Gastroesophageal sphincter (tissue), 4 donors: Measurements from ENCODE around the gene GPR18. TPM values are rescaled to one million over a fixed set of nuclear protein-coding genes. Genes with fewer than 3 reads are reported as not detected.

Experiments
- ATAC-seq: fragments of 150-250 bp; one replicate; pipeline ENCODE4 v1.9.1; 2016; ENCODE audit warnings: mild to moderate bottlenecking, moderate library complexity
- H3K27ac ChIP-seq, 4 donors: fragments of 200-600 bp; sonication (generic) in 3 of 4; 1 replicate in 3 of 4; 2 replicates in 1 of 4; pipeline ENCODE4 v1.5.1; 2016 to 2019
- H3K27me3 ChIP-seq: fragments of 200-600 bp; sonication (generic); one replicate; pipeline ENCODE4 v1.5.1; 2019
- H3K36me3 ChIP-seq, 2 donors: fragments of 200-600 bp; sonication (generic); one replicate each; pipeline ENCODE4 v1.5.1; 2019; ENCODE audit warnings: control low read depth in 1 of 2
- H3K4me1 ChIP-seq, 3 donors: fragments of 200-600 bp; sonication (generic); 1 replicate in 2 of 3; 2 replicates in 1 of 3; pipeline ENCODE4 v1.5.1; 2016 to 2019; ENCODE audit warnings: control low read depth in 2 of 3
- H3K4me3 ChIP-seq, 2 donors: fragments of 200-600 bp; sonication (generic); one replicate each; pipeline ENCODE4 v1.5.1; 2019; ENCODE audit warnings: mild to moderate bottlenecking in 1 of 2, moderate library complexity in 1 of 2
- H3K9me3 ChIP-seq, 3 donors: fragments of 200-600 bp; sonication (generic); one replicate each; pipeline ENCODE4 v1.5.1; 2017 to 2019; ENCODE audit warnings: control low read depth in 2 of 3
- EP300 ChIP-seq: sonication (generic); formaldehyde crosslinking; IDR thresholded peaks from one replicate; pipeline ENCODE4 v1.6.1; 2017; ENCODE audit warnings: antibody characterized with exemption, mild to moderate bottlenecking
- POLR2A ChIP-seq, 2 donors: fragments of 450-650 bp; IDR thresholded peaks; one replicate each; pipeline ENCODE4 v1.6.1; 2017; ENCODE audit warnings: antibody characterized with exemption in 2 of 2, mild to moderate bottlenecking in 2 of 2, moderate library complexity in 1 of 2
- POLR2AphosphoS5 ChIP-seq: sonication (generic); formaldehyde crosslinking; IDR thresholded peaks from one replicate; pipeline ENCODE4 v1.6.1; 2017; ENCODE audit warnings: antibody characterized with exemption
- WGBS, 2 donors: methylation state at CpG; one replicate each; pipeline ENCODE4 v1.1.5; 2018; ENCODE audit warnings: low coverage in 1 of 2; 5-methylcytosine and 5-hydroxymethylcytosine counted together
- total RNA-seq, 4 donors: library from RNA; depleted of rRNA; stranded (reverse); fragments of >200 nt; gene quantifications; one replicate each; pipeline ENCODE4 v1.1.0, GENCODE V29; 2016
- TF ChIP-seq, protein P1 (sequence below), 4 experiments: fragments of 200-600 bp in 2 of 4; fragments of 450-650 bp in 2 of 4; sonication (generic) in 1 of 4; IDR thresholded peaks; one replicate each; pipeline ENCODE4 v1.5.1; 2017 to 2019; ENCODE audit warnings: antibody characterized with exemption in 4 of 4, mild to moderate bottlenecking in 2 of 4, moderate library complexity in 2 of 4

The GPR18 gene
- total RNA-seq, 4 donors from 2014 or later = not detected

GRCh38 chr13:99266827-99267226, 8.6 kb upstream of the GPR18 start:
- no peaks in the 10 kb centered on the region for H3K27me3 ChIP-seq
- WGBS, 2 donors = 81 to 85% methylated on average over 5 to 6 of the region's 6 CpGs
- H3K36me3 ChIP-seq = peaks cover 0 to 7% of the 10 kb centered on the region in 2 donors
- H3K4me1 ChIP-seq = peaks cover 0 to 16% (median 2%) of the 10 kb centered on the region in 3 donors
- no peak overlapping the region for H3K27ac ChIP-seq
- no peak for ATAC-seq
- TF ChIP-seq POLR2AphosphoS5 (no peak), EP300 (no peak), POLR2A (IDR thresholded peaks at IDR 0.05) (no peak)
- TF ChIP-seq, protein P1, sequence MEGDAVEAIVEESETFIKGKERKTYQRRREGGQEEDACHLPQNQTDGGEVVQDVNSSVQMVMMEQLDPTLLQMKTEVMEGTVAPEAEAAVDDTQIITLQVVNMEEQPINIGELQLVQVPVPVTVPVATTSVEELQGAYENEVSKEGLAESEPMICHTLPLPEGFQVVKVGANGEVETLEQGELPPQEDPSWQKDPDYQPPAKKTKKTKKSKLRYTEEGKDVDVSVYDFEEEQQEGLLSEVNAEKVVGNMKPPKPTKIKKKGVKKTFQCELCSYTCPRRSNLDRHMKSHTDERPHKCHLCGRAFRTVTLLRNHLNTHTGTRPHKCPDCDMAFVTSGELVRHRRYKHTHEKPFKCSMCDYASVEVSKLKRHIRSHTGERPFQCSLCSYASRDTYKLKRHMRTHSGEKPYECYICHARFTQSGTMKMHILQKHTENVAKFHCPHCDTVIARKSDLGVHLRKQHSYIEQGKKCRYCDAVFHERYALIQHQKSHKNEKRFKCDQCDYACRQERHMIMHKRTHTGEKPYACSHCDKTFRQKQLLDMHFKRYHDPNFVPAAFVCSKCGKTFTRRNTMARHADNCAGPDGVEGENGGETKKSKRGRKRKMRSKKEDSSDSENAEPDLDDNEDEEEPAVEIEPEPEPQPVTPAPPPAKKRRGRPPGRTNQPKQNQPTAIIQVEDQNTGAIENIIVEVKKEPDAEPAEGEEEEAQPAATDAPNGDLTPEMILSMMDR (IDR thresholded peaks at IDR 0.05) = no peak
- H3K9me3 ChIP-seq = no peaks in the 10 kb centered on the region
- H3K4me3 ChIP-seq = no peak overlapping the region

GRCh38 chr13:99265821-99266426, 7.7 kb upstream of the GPR18 start:
- WGBS, 2 donors = 21 to 22% methylated on average over 3 of the region's 3 CpGs
- no peaks in the 10 kb centered on the region for H3K27me3 ChIP-seq
- no peak for ATAC-seq

GRCh38 chr13:99265162-99265800, 7.1 kb upstream of the GPR18 start:
- Histone ChIP-seq H3K27ac (no peak overlapping the region), H3K4me3 (no peak overlapping the region), H3K9me3 (no peaks in the 10 kb centered on the region), H3K27me3 (no peaks in the 10 kb centered on the region), H3K36me3 (peaks cover 0 to 7% of the 10 kb centered on the region in 2 donors), H3K4me1 (peaks cover 0 to 9% (median 0%) of the 10 kb centered on the region in 3 donors)
- 76 to 78% methylated on average over 7 to 8 of the region's 8 CpGs for WGBS, 2 donors
- TF ChIP-seq EP300 (no peak), POLR2AphosphoS5 (no peak), POLR2A (IDR thresholded peaks at IDR 0.05) (no peak)
- TF ChIP-seq, protein P1 (IDR thresholded peaks at IDR 0.05) = no peak
- no peak for ATAC-seq

More at GRCh38 chr13:99265821-99266426, 7.7 kb upstream of the GPR18 start:
- Histone ChIP-seq H3K36me3 (peaks cover 0 to 7% of the 10 kb centered on the region in 2 donors), H3K4me3 (no peak overlapping the region), H3K9me3 (no peaks in the 10 kb centered on the region), H3K4me1 (peaks cover 0 to 9% (median 0%) of the 10 kb centered on the region in 3 donors), H3K27ac (no peak overlapping the region)
- TF ChIP-seq EP300 (no peak), POLR2AphosphoS5 (no peak), POLR2A (IDR thresholded peaks at IDR 0.05) (no peak)
- TF ChIP-seq, protein P1 (IDR thresholded peaks at IDR 0.05) = peak; percentile 27 to 64 (median 59)

- H3K4me3 ChIP-seq = no peak overlapping the region
- ATAC-seq = no peak
- H3K36me3 ChIP-seq = peaks cover 0 to 13% of the 10 kb centered on the region in 2 donors
- H3K4me1 ChIP-seq = peaks cover 0 to 3% (median 0%) of the 10 kb centered on the region in 3 donors
- no peak overlapping the region for H3K27ac ChIP-seq
- H3K9me3 ChIP-seq = no peaks in the 10 kb centered on the region
- TF ChIP-seq, protein P1 (IDR thresholded peaks at IDR 0.05) = no peak
- TF ChIP-seq POLR2A (IDR thresholded peaks at IDR 0.05) (no peak), EP300 (no peak), POLR2AphosphoS5 (no peak)
- no CpG with 5 or more reads among the region's 1 CpG for WGBS, 2 donors
- H3K27me3 ChIP-seq = no peaks in the 10 kb centered on the region
Observed at GRCh38 chr13:99264051-99264450, 5.9 kb upstream of the GPR18 start.
